Activated CD4-positive, alpha-beta T cell treated with anti-CD3 and anti-CD28 coated beads for 4 hours (primary cell): Measurements from ENCODE around the gene ACTL8.

Experiments used
- DNase-seq, 2 donors: peaks; one replicate each; pipeline ENCODE4 v3.0.0-alpha.2; 2020

The ACTL8 gene

GRCh38 chr1:17810668-17811067 lies 55.5 kb downstream of the ACTL8 start:
- no peak for DNase-seq

GRCh38 chr1:17816511-17816910 lies 61.4 kb downstream of the ACTL8 start:
- no peak for DNase-seq

- DNase-seq: no peak
These were observed 64.1 kb downstream of the ACTL8 start for GRCh38 chr1:17819129-17819802.

DNA sequence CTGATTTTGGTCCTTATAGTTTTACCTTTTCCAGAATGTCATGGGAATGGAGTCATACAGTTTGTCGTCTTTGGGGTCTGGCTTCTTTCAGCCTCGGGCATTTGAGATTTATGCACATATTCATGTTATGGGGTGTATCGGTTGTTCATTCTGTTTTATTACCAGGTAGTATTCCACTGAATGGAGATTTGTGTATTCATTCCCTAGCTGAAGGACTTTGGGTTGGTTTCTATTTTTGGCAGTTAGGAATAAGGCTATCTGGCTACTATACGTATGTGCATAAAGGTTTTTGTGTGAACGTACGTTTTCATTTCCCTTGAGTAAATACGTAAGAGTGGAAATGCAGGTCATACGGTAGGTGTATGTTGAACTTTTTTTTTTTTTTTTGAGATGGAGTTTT lies 65.1 kb downstream of the ACTL8 start:
- DNase-seq: no peak

DNA sequence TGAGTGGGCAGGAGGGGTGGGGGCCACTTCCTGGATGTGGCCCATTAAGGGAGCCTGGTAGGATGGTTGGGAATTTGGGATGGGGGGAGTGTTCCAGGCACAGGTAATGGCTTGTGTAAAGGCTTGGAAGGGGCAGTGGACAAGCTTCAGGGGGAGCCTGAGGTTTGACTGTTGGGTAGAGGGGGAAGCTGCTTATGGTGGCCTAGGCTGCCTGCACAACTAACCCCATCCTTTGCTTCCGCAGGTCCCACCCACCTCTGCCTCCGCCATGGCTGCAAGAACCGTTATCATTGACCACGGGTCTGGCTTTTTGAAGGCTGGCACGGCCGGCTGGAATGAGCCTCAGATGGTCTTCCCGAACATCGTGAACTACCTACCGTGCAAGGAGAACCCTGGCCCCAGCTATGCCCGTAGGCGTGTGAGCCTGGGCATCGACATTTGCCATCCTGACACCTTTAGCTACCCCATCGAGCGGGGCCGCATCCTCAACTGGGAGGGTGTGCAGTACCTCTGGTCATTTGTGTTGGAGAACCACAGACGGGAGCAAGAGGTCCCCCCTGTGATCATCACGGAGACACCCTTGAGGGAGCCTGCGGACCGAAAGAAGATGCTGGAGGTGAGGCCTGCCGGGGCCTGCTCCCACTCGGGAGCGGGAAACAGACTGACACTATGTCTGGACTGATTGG lies 67.8 kb downstream of the ACTL8 start:
- DNase-seq: no peak

DNA sequence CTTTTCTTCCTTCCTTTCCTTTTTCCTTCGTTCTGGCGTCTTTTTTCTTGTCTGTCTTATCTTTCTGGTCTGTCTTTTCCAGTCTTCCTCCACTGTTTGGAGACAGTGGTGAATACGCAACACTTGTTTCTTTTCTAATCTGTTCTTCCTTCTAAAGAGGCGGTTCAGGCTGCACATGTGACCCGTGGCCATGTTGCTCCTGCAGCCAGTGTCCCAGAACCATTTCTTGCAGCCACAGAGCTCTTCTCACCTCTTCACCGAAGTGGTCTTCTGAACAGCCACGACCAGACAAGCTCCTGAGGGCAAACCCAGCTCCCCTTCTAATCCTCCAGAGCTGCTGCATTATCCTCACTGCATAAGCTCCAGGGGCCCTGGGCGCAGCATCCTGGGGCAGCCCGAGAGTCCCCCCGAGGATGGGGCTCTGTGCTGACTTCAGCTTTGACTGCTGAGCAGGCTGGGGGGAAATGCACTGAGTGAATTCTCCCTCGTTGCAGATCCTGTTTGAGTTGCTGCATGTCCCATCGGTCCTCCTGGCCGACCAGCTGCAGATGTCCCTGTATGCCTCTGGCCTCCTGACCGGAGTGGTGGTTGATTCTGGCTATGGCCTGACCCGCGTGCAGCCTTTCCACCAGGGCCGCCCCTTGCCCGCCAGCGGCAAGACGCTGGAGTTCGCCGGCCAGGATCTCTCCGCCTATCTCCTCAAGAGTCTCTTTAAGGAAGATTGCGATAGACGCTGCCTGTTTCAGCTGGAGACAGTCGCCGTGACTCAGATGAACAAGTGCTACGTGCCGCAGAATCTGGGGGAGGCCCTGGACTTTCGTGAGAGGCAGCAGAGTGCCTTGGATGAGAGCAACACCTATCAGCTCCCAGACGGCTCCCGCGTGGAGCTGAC lies 70.4 kb downstream of the ACTL8 start:
- no peak for DNase-seq

DNA sequence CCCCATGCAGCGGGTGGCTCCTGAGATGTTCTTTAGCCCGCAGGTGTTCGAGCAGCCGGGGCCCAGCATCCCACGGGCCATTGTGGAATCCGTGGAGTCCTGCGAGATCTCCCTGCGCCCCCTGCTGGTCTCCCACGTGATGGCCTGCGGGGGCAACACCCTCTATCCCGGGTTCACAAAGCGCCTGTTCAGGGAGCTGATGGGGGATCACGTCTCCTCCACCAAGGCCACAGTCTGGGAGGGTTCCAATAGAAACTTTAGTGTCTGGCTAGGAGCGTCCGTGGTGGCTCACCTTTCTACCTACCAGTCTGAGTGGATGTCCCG lies 71.0 kb downstream of the ACTL8 start:
- DNase-seq: no peak

- no peak for DNase-seq
These were observed 73.9 kb downstream of the ACTL8 start for GRCh38 chr1:17828991-17829390.

- no peak for DNase-seq
These were observed 74.4 kb downstream of the ACTL8 start for GRCh38 chr1:17829579-17829978.

GRCh38 chr1:17831597-17831996 lies 76.5 kb downstream of the ACTL8 start:
- DNase-seq: no peak

DNA sequence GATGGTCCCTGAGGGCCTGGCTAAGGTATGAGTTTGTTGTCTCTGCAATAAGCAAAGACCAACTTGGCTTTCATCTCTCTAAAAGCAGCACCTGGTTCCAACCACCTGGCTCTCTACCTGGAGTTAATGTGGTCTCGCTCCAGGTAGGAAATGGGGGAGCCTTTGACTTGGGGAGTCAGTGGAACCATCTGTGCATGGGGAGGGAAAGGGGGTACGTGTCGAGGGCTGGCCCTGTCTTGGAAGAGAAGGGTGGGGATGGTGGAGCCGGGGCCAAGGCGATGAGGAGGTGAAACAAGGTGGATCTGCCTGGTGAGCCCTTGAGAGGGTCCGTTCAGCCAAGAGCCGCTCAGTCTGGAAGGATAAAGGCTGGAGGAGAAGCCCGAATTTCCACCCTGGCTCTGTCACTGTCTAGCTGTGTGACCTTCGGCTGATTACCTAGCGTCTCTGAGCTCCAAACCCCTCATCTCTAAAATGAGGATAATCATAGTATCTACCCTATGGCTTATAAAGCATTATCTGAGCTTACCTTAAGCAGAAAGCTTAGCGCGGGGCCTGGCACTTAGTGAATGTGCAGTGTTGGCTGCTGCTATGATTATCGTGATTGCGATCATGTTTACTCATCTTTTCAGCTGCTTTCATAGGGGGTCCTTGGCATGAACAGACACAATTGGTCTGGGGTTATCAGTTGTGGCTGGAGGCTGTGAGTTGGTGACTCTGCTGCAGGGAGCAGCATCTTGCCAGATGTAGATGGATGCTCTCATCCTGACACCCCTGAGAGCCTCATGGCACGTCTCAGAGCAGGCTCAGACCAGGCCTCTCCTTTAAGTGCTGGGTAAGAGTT lies 78.7 kb downstream of the ACTL8 start:
- DNase-seq: no peak

- no peak for DNase-seq
These were observed 79.5 kb downstream of the ACTL8 start for GRCh38 chr1:17834561-17835100.

DNA sequence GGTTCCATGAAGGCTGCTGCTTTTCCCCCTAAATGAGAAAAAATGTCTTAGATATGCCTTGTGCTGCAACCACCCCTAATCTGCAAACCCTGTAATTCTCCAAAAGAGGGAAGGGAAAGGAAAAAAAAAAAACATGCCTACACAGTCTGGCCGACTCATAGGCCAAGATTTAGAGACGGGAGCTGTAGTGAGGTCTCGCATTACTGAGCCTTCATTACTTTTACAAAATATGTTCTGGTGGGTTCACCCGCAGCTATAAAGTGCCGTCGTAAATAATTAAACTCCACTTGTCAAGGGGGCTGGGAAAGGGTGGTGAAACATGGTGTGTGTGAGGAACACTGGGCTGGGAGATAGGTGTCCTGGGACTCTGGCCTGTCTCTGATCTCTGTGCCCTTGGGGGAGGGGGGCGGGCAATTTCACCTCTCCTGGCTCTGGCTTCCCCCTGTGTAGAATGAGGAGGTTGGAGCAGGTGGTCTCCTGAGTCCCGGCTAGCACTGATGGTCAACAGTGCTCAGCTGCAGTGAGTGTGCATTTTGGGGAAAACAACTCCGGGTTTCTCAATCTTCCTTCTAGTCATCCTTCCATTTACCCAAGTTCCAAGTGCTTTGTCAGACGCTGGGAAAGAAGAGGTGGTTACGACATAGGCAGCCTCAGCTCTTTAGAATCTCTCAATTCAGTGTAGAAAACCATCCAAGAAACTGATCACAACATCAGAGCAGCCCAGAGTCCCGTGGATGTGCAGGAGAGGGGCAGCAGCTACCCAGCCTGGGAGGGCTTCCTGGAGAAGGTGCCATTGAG lies 82.3 kb downstream of the ACTL8 start:
- no peak for DNase-seq

DNA sequence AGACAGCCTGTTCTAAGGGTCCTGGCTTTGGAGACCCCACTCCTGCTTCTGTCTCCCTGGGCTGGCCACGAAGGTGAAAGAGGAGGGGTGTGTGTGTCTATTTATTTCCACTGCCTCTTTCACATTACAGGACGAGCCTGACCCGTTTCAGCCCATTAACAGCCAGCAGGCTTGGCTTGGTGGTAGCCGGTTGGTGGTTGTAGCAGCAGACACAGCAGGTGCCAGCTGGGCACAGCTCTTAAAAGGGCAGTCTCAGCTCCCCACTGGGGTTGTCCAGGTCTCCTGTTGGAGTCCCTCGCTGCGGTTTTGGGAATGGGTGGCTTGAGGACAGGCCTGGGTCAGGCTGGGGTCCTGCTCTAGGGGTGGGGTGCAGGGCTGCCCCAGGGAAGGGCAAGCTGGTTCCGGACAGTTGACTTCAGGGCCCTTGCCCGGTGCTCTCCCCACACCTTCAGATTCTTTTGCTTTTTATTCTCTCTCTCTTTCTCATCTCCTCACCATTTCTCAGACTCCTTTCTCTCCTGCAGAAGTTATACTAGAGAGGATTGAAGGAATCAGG lies 84.6 kb downstream of the ACTL8 start:
- no peak for DNase-seq

DNA sequence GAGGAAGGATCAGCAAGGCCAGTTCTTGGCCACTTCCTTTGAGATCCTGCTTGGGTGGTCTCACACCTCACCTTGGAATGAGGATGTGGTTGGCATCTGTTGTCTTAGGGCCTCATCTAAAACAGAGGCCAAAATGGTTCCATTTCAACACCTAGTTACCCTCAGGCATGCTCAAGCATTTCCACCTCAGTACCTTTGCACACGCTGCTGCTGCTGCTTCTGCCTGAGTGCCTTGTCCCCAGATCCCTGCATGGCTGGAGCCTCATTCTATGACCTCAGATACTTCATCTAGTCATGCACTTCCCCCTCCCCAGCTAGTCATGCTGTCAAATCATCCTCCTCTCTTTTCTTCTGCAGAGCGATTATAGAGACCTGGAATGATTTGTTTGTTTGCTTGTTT lies 86.8 kb downstream of the ACTL8 start:
- DNase-seq: no peak

DNA sequence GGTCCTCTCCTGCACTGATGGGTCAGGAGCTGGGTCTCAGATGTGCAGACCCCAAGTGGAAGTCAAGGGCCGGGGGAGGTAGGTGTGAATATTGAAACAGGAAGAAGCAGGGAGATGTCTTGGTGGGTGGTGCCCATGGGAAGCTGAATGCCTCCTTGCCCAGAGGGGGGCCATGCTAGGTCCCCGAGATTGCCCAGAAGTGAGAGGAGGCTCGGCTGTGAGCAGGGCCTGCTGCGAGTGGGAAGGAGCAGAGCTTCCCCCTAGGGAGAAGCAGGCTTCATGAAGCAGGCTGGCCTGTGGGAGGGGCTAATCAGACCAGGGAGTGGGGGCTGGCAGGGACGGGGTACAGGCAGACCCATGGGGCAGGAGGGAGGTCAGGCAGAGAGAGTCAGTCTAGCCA lies 87.6 kb downstream of the ACTL8 start:
- DNase-seq: no peak

DNA sequence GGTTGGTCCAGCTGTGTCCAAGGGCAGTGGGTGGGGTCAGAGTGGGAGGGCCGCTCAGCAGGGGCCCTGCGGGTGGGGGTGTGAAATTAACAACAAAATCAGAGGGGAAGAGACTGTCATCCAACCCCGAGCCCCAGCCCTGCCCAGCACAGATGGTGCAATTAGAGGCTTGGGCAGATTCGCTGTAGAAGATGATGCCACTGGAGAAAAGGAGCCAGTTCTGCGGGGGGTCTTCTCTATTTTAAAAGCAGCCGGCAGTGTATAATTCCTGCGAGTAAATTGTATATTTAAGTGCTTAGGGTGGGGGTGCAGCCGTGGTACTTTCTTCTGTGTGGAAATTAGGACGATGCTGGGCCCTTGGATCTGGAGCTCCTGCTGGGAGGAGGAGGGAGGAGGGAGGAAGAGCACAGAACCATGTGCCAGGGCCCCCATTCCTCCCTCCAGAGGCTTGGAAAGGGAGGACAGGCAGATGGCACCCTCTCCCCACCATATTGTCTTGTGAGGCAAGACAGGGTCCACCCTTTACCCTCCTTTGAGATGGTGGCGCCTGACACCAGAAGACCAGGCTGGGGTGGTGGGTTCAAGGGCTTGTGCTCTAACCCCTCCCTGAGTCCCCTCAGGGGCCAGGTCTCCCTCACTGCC lies 89.2 kb downstream of the ACTL8 start:
- no peak for DNase-seq

- no peak for DNase-seq
These were observed 90.5 kb downstream of the ACTL8 start for GRCh38 chr1:17845583-17845982.

DNA sequence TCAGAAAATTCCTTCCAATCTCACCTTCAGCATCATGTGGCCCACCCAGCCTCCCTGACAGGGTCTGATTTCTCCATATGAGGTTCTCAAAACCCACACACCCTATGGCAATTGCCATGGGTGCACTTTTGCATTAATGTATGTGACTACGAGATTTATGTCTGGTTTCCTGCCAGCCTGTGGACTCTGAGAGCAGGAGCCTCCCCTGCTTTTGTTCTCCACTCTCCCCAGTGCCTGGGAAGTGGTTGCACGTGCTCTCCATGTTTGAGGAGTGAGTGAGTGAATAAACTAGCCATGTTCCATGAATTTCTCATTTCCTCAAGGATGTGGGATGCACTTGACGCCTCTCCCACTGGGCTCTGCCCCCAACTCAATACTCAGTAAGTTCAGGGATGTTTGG lies 91.2 kb downstream of the ACTL8 start:
- no peak for DNase-seq

- DNase-seq: no peak
These were observed 92.0 kb downstream of the ACTL8 start for GRCh38 chr1:17847111-17847510.

DNA sequence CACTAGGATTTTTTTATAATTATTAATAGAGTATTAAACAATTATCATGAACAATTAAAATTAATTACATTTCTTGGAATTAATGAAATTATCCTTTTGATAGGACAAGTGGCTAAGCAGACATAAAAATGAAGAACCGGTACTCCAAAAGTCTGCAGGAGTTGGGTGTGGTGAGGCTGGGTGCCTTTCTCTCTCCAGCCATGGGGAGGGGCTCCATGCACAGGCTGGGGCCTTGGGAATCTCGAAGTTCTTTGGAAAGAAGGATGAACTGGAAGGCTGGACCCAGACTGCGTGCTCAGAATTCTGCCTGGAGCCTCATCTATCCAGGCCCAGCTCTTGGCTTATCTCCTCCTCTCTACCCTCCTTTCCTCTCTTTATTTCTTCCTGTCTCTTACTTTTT lies 94.1 kb downstream of the ACTL8 start:
- no peak for DNase-seq
